Measurements from ENCODE around the gene AMIGO2. TPM values are rescaled to one million over a fixed set of nuclear protein-coding genes. Genes with fewer than 3 reads are reported as not detected.

The AMIGO2 gene
- total and polyA plus RNA-seq, 9 of the 15 experiments (the other 6 are each of a cell fraction or from before 2014, with no cell fraction given) = 2.0 to 8.3 (median 3.8) TPM

- TF ChIP-seq ZNF644 (tag; IDR thresholded peaks at IDR 0.05; ENCODE audit: low read depth) (no peak), BHLHE40 (IDR thresholded peaks at IDR 0.05; ENCODE audit: low read length) (no peak), PHB (CRISPR knock-in tag; IDR thresholded peaks at IDR 0.05) (no peak), NR4A1 (CRISPR knock-in tag; IDR thresholded peaks at IDR 0.05) (no peak), NR4A1 (tag; IDR thresholded peaks at IDR 0.05) (no peak), NFYB (IDR thresholded peaks at IDR 0.05; ENCODE audit: extremely low read depth, insufficient read length) (no peak), TSC22D4 (tag; IDR thresholded peaks at IDR 0.05) (no peak), RBM25 (IDR thresholded peaks at IDR 0.05; ENCODE audit: low read depth, low read length, severe bottlenecking) (no peak), ZNF263 (CRISPR knock-in tag; IDR thresholded peaks at IDR 0.05; ENCODE audit: borderline replicate concordance) (no peak), ZNF76 (CRISPR knock-in tag; IDR thresholded peaks at IDR 0.05; ENCODE audit: borderline replicate concordance) (no peak), JUND (IDR thresholded peaks at IDR 0.05; ENCODE audit: borderline replicate concordance, low read depth, low read length) (peak; percentile 19; the same call in 1 of the 2 replicates), JUND (tag; IDR thresholded peaks at IDR 0.05; ENCODE audit: borderline replicate concordance, low read depth, low read length) (no peak), SMC3 (conservative IDR thresholded peaks at IDR 0.05; ENCODE audit: insufficient read depth, low read depth, low read length) (no peak), ZBTB8A (IDR thresholded peaks at IDR 0.05; ENCODE audit: partially characterized antibody) (no peak), TEAD1 (CRISPR knock-in tag; IDR thresholded peaks at IDR 0.05) (no peak), BCL6 (CRISPR knock-in tag; IDR thresholded peaks at IDR 0.05) (no peak), ATF7 (IDR thresholded peaks at IDR 0.05) (peak; percentile 36; the same call in 1 of the 2 replicates), NFIC (IDR thresholded peaks at IDR 0.05) (no peak), PRMT5 (CRISPR knock-in tag; IDR thresholded peaks at IDR 0.05) (no peak), ZBTB33 (CRISPR knock-in tag; IDR thresholded peaks at IDR 0.05) (no peak), HIVEP1 (CRISPR knock-in tag; IDR thresholded peaks at IDR 0.05) (no peak), ARID2 (IDR thresholded peaks at IDR 0.05) (no peak)
- TF ChIP-seq, protein P1, sequence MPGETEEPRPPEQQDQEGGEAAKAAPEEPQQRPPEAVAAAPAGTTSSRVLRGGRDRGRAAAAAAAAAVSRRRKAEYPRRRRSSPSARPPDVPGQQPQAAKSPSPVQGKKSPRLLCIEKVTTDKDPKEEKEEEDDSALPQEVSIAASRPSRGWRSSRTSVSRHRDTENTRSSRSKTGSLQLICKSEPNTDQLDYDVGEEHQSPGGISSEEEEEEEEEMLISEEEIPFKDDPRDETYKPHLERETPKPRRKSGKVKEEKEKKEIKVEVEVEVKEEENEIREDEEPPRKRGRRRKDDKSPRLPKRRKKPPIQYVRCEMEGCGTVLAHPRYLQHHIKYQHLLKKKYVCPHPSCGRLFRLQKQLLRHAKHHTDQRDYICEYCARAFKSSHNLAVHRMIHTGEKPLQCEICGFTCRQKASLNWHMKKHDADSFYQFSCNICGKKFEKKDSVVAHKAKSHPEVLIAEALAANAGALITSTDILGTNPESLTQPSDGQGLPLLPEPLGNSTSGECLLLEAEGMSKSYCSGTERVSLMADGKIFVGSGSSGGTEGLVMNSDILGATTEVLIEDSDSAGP (CRISPR knock-in tag; IDR thresholded peaks at IDR 0.05) = no peak
- TF ChIP-seq, protein P2, sequence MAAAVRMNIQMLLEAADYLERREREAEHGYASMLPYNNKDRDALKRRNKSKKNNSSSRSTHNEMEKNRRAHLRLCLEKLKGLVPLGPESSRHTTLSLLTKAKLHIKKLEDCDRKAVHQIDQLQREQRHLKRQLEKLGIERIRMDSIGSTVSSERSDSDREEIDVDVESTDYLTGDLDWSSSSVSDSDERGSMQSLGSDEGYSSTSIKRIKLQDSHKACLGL (CRISPR knock-in tag; IDR thresholded peaks at IDR 0.05; ENCODE audit: borderline replicate concordance, poor library complexity, severe bottlenecking) = no peak
Observed at GRCh38 chr12:47082796-47083621, 3.2 kb upstream of the AMIGO2 start (continued).
